H1 (cell line): ENCODE measurements around the gene MEX3D. TPM values are rescaled to one million over a fixed set of nuclear protein-coding genes. Genes with fewer than 3 reads are reported as not detected.

Experiments used
- ATF3 ChIP-seq: IDR thresholded peaks from 2 replicates; pipeline ENCODE4 v1.6.1; 2011; ENCODE audit warnings: low read depth, mild to moderate bottlenecking, low read length; ENCODE audit not compliant: insufficient read depth
- BACH1 ChIP-seq: IDR thresholded peaks from 2 replicates; pipeline ENCODE4 v1.6.1; 2012; ENCODE audit warnings: low read length, improper control_type of control experiment
- RAD21 ChIP-seq, 2 experiments: IDR thresholded peaks in 1 of 2; conservative IDR thresholded peaks in 1 of 2; 2 replicates each; pipeline ENCODE4 v1.6.1; 2011; ENCODE audit warnings: low read depth in 2 of 2, low read length in 2 of 2, improper control_type of control experiment in 1 of 2, inconsistent platforms in 1 of 2, mild to moderate bottlenecking in 1 of 2, moderate library complexity in 1 of 2
- polyA plus RNA-seq, 7 experiments: library from polyadenylated mRNA; depleted of rRNA in 3 of 7; stranded (reverse) in 5 of 7; unstranded in 2 of 7; fragments of >200 nt in 5 of 7; fragments of 200-250 nt in 2 of 7; gene quantifications; 1 replicate in 5 of 7; 2 replicates in 1 of 7; 4 replicates in 1 of 7; pipeline versions ENCODE4 v1.2.1 to v1.2.3, GENCODE V29; 2011 to 2013; ENCODE audit warnings: missing spikeins in 2 of 7, mixed read lengths in 2 of 7
- total RNA-seq: library from RNA; stranded (reverse); fragmentation: NEBNext Ultra II Directional; extraction: Animal tissue kit (Norgen Biotek cat#: 25700); gene quantifications from 2 replicates; pipeline ENCODE4 v1.2.1, GENCODE V29; 2021

MEX3D gene
- total and polyA plus RNA-seq, 2 of the 8 experiments (the other 6 are each of a cell fraction or from before 2014, with no cell fraction given), result 20.8 to 78.8 TPM

GRCh38 chr19:1599460-1599846 is 31.3 kb upstream of the MEX3D start (continued):
- TF ChIP-seq ATF3 (no peak), RAD21 (IDR thresholded peaks at IDR 0.05 in 1 of 2, conservative IDR thresholded peaks at IDR 0.05 in 1 of 2; ENCODE audit: low read depth in 2 of 2, low read length in 2 of 2) (no peak), BACH1 (no peak)
